Effector memory CD8-positive, alpha-beta T cell (primary cell): Measurements from ENCODE around the gene IDE.
"Not testable (repeated sequence)": the region's sequence is repeated elsewhere in the genome, so short reads cannot be mapped to it uniquely, and the experiment has no call there.

Experiments
- ATAC-seq: fragments of 150-1000 bp; cut with Tn5 transposase; replicated peaks from 2 replicates; pipeline ENCODE4 v1.10.0; 2021; ENCODE audit warnings: mild to moderate bottlenecking, moderate library complexity
- DNase-seq, 3 experiments: peaks; one replicate each; pipeline ENCODE4 v3.0.0; 2021
- H3K27ac Mint-ChIP-seq, 2 donors: one replicate each; pipeline ENCODE4 v1.8.0; 2022; ENCODE audit warnings: mild to moderate bottlenecking in 2 of 2, mixed read lengths in 2 of 2, moderate library complexity in 2 of 2
- H3K27me3 Mint-ChIP-seq, 2 donors: one replicate each; pipeline ENCODE4 v1.8.0; 2022; ENCODE audit warnings: mixed read lengths in 2 of 2
- H3K36me3 Mint-ChIP-seq: one replicate; pipeline ENCODE4 v1.8.0; 2022; ENCODE audit warnings: mild to moderate bottlenecking, moderate library complexity, mixed read lengths; ENCODE audit not compliant: insufficient read depth
- H3K4me1 Mint-ChIP-seq, 2 donors: one replicate each; pipeline ENCODE4 v1.8.0; 2022; ENCODE audit warnings: low read depth in 2 of 2, mixed read lengths in 2 of 2
- H3K4me3 Mint-ChIP-seq, 2 donors: one replicate each; pipeline ENCODE4 v1.8.0; 2022; ENCODE audit warnings: mild to moderate bottlenecking in 2 of 2, mixed read lengths in 2 of 2, moderate library complexity in 2 of 2
- H3K9me3 Mint-ChIP-seq, 2 donors: one replicate each; pipeline ENCODE4 v1.8.0; 2022; ENCODE audit warnings: mixed read lengths in 2 of 2

IDE gene

GRCh38 chr10:92413011-92413410 lies 160.9 kb downstream of the IDE start:
- Mint-ChIP-seq H3K36me3 (no peaks in the 10 kb centered on the region), H3K4me3 (no peak overlapping the region), H3K4me1 (no peaks in the 10 kb centered on the region), H3K27ac (no peak overlapping the region), H3K27me3 (peaks cover 44 to 51% of the 10 kb centered on the region in 2 donors), H3K9me3 (peaks cover 0 to 7% of the 10 kb centered on the region in 2 donors)
- DNase-seq, result no peak
- ATAC-seq, result no peak

- ATAC-seq, result no peak
- Mint-ChIP-seq H3K27me3 (peaks cover 40 to 48% of the 10 kb centered on the region in 2 donors), H3K4me3 (no peak overlapping the region), H3K9me3 (peaks cover 0 to 5% of the 10 kb centered on the region in 2 donors), H3K4me1 (no peaks in the 10 kb centered on the region), H3K27ac (no peak overlapping the region), H3K36me3 (no peaks in the 10 kb centered on the region)
- no peak for DNase-seq
These were observed 162.5 kb downstream of the IDE start for GRCh38 chr10:92411406-92411805.

GRCh38 chr10:92410501-92410900 lies 163.4 kb downstream of the IDE start:
- ATAC-seq, result no peak

GRCh38 chr10:92408017-92408361 lies 165.9 kb downstream of the IDE start:
- no peak for DNase-seq
- no peak for ATAC-seq
- no peaks in the 10 kb centered on the region for H3K9me3 Mint-ChIP-seq
- peaks cover 30 to 46% of the 10 kb centered on the region in 2 donors for H3K27me3 Mint-ChIP-seq
- no peaks in the 10 kb centered on the region for H3K4me1 Mint-ChIP-seq
- H3K36me3 Mint-ChIP-seq, result no peaks in the 10 kb centered on the region
- no peak overlapping the region for H3K27ac Mint-ChIP-seq
- no peak overlapping the region for H3K4me3 Mint-ChIP-seq

More at GRCh38 chr10:92410501-92410900, 163.4 kb downstream of the IDE start:
- H3K9me3 Mint-ChIP-seq, result no peaks in the 10 kb centered on the region
- no peaks in the 10 kb centered on the region for H3K4me1 Mint-ChIP-seq
- H3K36me3 Mint-ChIP-seq, result no peaks in the 10 kb centered on the region
- H3K27ac Mint-ChIP-seq, result no peak overlapping the region
- no peak overlapping the region for H3K4me3 Mint-ChIP-seq
- peaks cover 35 to 45% of the 10 kb centered on the region in 2 donors for H3K27me3 Mint-ChIP-seq
- DNase-seq, result no peak

- Mint-ChIP-seq H3K4me1 (no peaks in the 10 kb centered on the region), H3K27ac (no peak overlapping the region), H3K36me3 (no peaks in the 10 kb centered on the region), H3K4me3 (no peak overlapping the region), H3K9me3 (no peaks in the 10 kb centered on the region), H3K27me3 (peaks cover 26 to 40% of the 10 kb centered on the region in 2 donors)
- no peak for DNase-seq
- no peak for ATAC-seq
These were observed 166.4 kb downstream of the IDE start for GRCh38 chr10:92407305-92408016.

- peaks cover 22 to 26% of the 10 kb centered on the region in 2 donors for H3K27me3 Mint-ChIP-seq
- no peak overlapping the region for H3K4me3 Mint-ChIP-seq
- H3K27ac Mint-ChIP-seq, result no peak overlapping the region
- H3K36me3 Mint-ChIP-seq, result no peaks in the 10 kb centered on the region
- DNase-seq (no peak), ATAC-seq (no peak)
- H3K9me3 Mint-ChIP-seq, result no peaks in the 10 kb centered on the region
- no peaks in the 10 kb centered on the region for H3K4me1 Mint-ChIP-seq
These were observed 168.4 kb downstream of the IDE start for GRCh38 chr10:92405419-92405924.

GRCh38 chr10:92404612-92405418 lies 169.1 kb downstream of the IDE start:
- no peak overlapping the region for H3K4me3 Mint-ChIP-seq
- H3K27me3 Mint-ChIP-seq, result peaks cover 20 to 21% of the 10 kb centered on the region in 2 donors
- H3K36me3 Mint-ChIP-seq, result no peaks in the 10 kb centered on the region
- no peaks in the 10 kb centered on the region for H3K4me1 Mint-ChIP-seq
- DNase-seq (no peak), ATAC-seq (no peak)
- H3K27ac Mint-ChIP-seq, result no peak overlapping the region
- no peaks in the 10 kb centered on the region for H3K9me3 Mint-ChIP-seq

- H3K9me3 Mint-ChIP-seq, H3K27ac Mint-ChIP-seq, DNase-seq, ATAC-seq, H3K4me3 Mint-ChIP-seq, H3K36me3 Mint-ChIP-seq, H3K4me1 Mint-ChIP-seq: not testable (repeated sequence)
- peaks cover 5 to 14% of the 10 kb centered on the region in 2 donors for H3K27me3 Mint-ChIP-seq
These were observed 171.7 kb downstream of the IDE start for GRCh38 chr10:92402234-92402633.
